IPS-18a (cell line): ENCODE data around the gene POU3F3.

Experiments used
- H3K27ac ChIP-seq: one replicate; pipeline ENCODE4 v1.5.1; 2013; ENCODE audit warnings: low read length
- H3K27me3 ChIP-seq: one replicate; pipeline ENCODE4 v1.6.1; 2013; ENCODE audit warnings: mild to moderate bottlenecking, low read length; ENCODE audit not compliant: control insufficient read depth, insufficient read depth
- H3K36me3 ChIP-seq: one replicate; pipeline ENCODE4 v1.6.1; 2013; ENCODE audit warnings: low read depth, low read length; ENCODE audit not compliant: control insufficient read depth
- H3K4me1 ChIP-seq: one replicate; pipeline ENCODE4 v1.6.1; 2013; ENCODE audit warnings: low read depth, low read length; ENCODE audit not compliant: control insufficient read depth
- H3K4me3 ChIP-seq: one replicate; pipeline ENCODE4 v1.5.1; 2013; ENCODE audit warnings: low read length
- H3K9ac ChIP-seq: one replicate; pipeline ENCODE4 v1.6.1; 2013; ENCODE audit warnings: mild to moderate bottlenecking, low read length, moderate library complexity
- H3K9me3 ChIP-seq: one replicate; pipeline ENCODE4 v1.6.1; 2013; ENCODE audit warnings: low read depth, low read length; ENCODE audit not compliant: control insufficient read depth

Gene POU3F3

DNA sequence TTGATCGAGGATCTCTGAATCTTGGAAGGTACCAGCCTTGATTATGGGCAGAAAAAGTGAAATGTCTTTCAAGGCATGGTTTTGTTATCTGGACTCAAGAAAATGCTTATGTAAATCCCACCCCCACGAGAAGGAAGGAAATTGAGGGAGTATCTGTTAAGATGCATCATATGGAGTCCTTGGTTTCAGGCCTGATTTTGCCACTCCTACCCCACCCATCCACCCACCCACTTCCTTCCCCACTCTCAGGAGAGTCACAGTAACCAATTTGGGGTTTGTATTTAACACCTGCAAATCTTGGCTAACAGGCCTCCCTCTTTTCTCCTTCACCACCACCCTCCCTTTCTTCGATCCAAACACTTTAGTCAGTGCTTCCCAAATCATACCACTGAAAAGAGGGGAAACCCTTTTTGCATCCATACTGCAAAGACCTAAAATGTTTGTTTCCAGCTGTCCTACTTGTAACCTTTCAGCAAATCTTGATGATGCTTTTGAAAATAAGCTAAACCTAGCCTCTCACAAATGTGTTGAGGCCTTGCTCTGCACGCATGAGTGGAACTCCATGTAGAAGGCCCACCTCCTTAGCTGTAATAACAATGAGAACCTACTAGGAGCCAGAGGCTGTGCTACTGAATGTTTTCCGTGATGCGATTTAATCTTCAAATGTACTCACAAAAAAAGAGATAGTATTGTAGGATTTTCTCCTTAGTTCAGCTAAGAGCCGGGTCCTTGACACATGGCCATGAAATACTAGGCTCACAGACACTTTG lies 34.8 kb downstream of the POU3F3 start:
- H3K9ac ChIP-seq = no peak overlapping the region
- peaks cover 2% of the 10 kb centered on the region for H3K27me3 ChIP-seq
- H3K4me1 ChIP-seq = no peaks in the 10 kb centered on the region
- no peak overlapping the region for H3K4me3 ChIP-seq
- H3K27ac ChIP-seq = no peak overlapping the region
- no peaks in the 10 kb centered on the region for H3K36me3 ChIP-seq
- no peaks in the 10 kb centered on the region for H3K9me3 ChIP-seq

DNA sequence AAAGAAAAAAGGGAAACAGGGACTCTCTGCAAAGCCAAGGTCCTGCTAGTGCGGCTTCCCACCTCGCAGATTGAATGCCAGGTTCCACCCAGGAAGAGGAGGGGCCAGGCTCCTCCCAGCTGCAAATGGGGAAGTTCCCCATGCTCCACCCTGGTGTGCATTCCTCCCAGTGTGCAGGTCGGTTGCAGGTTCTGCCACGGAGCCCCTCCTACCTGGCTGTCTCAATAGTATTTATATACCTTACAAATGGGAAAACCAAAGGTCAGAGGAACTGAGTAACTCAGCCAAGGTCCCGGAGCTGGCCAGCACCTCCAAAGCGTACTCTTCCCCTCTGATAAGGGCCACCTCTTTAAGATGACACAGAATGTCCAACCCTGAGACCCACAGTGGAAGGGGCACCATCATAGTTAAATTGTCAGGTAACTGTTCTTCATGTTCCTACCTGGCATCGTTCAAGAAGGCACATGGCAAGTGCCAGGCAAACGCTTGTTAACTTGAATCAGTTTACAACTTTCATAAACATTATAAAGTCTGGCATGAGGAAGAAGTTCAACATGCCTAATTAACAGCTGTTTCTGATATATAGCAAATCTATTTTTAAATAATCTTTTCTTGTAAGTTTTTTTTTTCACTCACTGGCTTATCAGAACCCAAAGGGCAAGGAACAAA lies 35.5 kb downstream of the POU3F3 start:
- H3K36me3 ChIP-seq = no peaks in the 10 kb centered on the region
- H3K27me3 ChIP-seq = no peaks in the 10 kb centered on the region
- no peak overlapping the region for H3K9ac ChIP-seq
- H3K9me3 ChIP-seq = no peaks in the 10 kb centered on the region
- H3K27ac ChIP-seq = no peak overlapping the region
- no peak overlapping the region for H3K4me3 ChIP-seq
- no peaks in the 10 kb centered on the region for H3K4me1 ChIP-seq

DNA sequence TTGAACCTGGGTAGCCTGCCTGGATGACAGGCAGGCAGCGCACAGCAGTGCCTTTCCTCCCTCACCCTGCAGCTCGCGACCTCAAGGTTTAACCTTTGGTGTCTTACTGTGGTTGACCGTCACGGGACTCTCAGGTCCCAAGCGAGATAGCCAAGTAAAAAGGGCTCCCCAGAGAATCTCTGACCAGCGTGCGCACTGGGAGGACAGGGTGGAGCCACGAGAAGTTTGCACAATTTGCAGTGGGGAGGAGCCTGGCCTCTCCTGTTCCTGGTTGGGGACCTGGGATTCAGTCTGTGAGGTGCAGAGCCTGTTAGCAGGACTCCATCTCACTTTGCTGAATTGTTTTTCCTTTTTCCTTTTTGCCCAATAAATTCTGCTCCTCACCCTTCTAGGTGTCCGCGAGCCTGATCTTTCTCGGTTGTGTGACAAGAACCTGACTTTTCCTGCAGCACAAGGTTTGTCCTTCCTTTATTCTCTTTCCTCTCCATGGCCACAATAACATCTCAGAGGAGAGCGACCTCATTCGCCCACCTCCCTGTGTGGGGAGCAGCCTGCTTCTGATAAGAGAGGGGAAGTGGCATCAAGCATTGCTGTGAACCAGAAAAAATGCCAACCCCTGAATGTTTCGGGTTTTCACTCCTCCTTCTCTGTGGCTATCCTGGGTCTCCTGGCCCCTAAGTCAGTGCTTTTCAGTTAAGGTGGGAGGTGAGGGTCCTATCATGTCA lies 36.2 kb downstream of the POU3F3 start:
- no peaks in the 10 kb centered on the region for H3K36me3 ChIP-seq
- H3K4me1 ChIP-seq = no peaks in the 10 kb centered on the region
- no peak overlapping the region for H3K27ac ChIP-seq
- H3K9ac ChIP-seq = no peak overlapping the region
- no peak overlapping the region for H3K4me3 ChIP-seq
- H3K27me3 ChIP-seq = no peaks in the 10 kb centered on the region
- no peaks in the 10 kb centered on the region for H3K9me3 ChIP-seq

DNA sequence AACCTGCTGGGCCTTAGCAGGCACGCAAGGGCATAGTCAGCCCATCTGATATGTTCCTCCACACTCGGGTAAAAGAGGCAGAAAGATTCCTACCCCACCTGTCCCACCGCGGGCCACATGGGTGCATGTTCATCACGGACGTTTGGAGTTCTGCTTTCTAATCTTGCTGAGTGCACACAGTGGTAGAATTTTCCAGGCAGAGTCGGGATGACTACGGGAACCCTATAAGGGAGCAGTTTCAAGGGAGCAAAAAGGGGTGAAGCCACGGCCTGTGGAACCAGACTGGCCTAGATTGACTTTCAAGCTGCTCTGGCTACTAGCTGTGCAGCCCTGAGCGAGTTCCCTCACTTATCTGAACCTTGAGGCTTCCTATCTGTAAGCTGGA lies 36.8 kb downstream of the POU3F3 start:
- H3K4me3 ChIP-seq = no peak overlapping the region
- H3K36me3 ChIP-seq = no peaks in the 10 kb centered on the region
- H3K4me1 ChIP-seq = no peaks in the 10 kb centered on the region
- H3K27me3 ChIP-seq = no peaks in the 10 kb centered on the region
- H3K9me3 ChIP-seq = no peaks in the 10 kb centered on the region
- H3K27ac ChIP-seq = no peak overlapping the region
- H3K9ac ChIP-seq = no peak overlapping the region

DNA sequence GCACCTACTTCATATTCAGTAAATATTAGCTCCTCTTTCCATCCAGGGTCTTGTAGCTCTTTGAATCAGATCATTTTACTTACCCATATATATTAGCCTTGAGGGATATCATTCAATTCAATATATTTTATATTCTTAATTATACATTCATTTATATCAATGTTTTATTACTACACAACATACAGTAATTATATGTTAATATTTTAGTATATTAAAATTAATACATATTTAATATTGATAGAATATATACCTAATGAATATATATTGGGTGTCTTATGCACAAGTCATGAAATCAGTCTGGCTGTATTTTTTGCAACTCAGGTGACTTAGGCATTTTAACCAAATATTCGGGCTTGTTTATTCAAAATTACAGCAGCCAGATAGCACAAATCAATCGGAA lies 37.2 kb downstream of the POU3F3 start:
- Histone ChIP-seq H3K4me1 (no peaks in the 10 kb centered on the region), H3K4me3 (no peak overlapping the region), H3K36me3 (no peaks in the 10 kb centered on the region), H3K9ac (no peak overlapping the region), H3K27me3 (no peaks in the 10 kb centered on the region), H3K27ac (no peak overlapping the region), H3K9me3 (no peaks in the 10 kb centered on the region)

DNA sequence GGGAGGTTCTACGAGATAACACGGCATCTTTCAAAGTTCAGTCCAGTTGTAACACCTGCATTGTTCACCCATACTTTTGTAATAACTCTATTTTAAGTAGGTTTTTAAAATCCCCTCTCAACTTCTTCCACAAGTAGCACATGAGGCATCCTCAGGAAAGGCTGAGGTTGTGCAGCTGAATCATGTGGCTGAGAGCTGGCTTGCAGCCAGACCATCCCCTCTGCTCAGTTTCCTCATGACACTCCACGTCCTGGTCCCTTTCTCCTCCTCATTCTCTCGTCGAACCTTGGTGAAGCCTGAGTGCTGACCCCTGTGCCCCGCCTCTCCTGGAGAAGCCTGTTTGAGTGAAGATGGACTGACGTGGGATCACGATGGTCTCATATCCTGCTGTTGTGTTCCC lies 42.5 kb downstream of the POU3F3 start:
- no peaks in the 10 kb centered on the region for H3K9me3 ChIP-seq
- H3K27me3 ChIP-seq = no peaks in the 10 kb centered on the region
- no peak overlapping the region for H3K27ac ChIP-seq
- no peaks in the 10 kb centered on the region for H3K36me3 ChIP-seq
- H3K4me3 ChIP-seq = no peak overlapping the region
- no peaks in the 10 kb centered on the region for H3K4me1 ChIP-seq
- no peak overlapping the region for H3K9ac ChIP-seq

DNA sequence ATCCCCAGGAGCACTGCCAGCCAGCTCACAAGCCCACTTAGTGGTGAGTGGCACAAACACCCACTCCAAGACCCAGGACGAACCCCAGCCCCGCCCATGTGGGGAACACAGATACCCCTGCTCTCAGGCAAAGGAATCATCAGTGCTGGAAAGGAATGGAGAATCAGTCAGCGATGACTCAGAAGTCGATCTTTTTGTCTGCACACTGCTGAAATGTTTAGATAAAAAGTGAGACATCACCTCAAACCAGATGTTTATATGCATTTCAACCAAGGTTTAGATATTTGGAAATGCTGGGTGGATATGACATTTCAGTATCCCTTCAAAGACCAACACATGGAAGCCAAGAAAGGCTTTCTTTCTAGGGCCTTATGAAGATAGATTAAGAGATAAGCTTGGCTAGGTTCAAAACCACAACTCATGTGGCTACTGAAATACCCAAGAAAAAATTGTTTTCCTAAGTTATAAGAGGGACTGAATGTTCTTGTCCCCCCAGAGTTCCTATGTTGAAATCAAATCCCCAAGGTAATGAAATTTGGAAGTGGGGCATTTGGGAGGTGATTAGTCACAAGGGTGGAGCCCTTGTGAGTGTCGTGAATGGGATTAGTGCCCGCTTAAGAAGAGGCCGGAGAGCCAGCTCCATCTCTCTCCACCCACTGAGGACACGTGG lies 43.7 kb downstream of the POU3F3 start:
- Histone ChIP-seq H3K27me3 (no peaks in the 10 kb centered on the region), H3K9ac (no peak overlapping the region), H3K36me3 (no peaks in the 10 kb centered on the region), H3K4me3 (no peak overlapping the region), H3K9me3 (no peaks in the 10 kb centered on the region), H3K4me1 (no peaks in the 10 kb centered on the region), H3K27ac (no peak overlapping the region)

DNA sequence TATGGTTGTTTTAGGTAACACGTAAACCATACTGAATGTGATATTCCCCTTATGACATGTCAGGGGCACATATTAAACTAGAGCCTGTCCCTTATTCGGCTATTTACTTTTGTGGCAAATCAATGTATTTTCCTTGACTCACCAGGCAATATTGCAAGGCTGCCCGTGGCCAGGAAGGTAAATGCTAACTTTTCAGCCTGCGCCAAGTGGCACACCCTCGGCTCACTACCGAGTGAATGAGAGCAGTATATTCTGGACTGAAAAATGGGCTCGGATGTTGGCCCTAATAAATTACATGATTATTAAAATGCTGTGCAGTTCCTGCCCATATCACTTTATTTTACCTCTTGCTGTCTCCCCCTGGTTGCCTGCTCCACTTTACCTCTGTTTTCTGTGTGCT lies 46.7 kb downstream of the POU3F3 start:
- Histone ChIP-seq H3K4me3 (no peak overlapping the region), H3K4me1 (no peaks in the 10 kb centered on the region), H3K9me3 (no peaks in the 10 kb centered on the region), H3K27me3 (no peaks in the 10 kb centered on the region), H3K27ac (no peak overlapping the region), H3K9ac (no peak overlapping the region), H3K36me3 (no peaks in the 10 kb centered on the region)

DNA sequence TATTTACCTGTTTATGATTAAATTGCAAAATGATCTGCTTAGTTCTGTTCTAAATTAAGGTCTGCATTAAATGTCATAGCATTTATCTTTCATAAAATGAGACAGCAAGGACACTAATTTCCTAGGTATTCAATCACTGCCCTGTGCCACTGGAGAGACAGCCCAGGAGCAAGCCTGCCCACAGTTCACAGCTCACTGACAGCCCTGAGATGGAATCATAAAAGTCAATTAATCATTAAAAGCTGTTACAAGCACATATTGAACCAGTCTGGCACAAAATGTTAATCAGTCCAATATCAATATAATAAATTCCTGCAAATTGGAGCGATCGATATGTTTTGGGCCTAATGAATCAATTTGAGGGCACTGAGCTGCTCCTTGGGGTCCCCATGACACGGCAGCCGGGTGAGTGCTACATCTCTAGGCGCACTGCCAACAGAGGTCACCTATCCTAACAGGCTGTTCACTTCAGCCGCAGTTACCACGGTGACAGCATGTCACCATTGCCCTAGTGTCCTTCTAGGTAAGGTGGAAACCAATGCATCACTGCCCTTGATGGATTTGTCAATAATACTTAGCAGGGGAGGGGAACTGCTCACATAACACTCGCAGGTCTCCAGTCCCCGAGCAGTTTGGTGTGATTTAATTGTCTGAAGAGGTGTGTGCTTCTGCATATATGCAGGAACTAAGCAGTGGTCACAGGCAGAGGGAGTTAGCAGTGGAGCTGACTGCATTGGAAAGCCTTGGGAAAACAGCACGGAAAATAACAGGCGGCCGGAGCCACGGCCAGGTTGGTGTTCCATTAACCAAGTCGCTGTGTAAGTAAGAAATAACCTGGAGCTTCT lies 47.3 kb downstream of the POU3F3 start:
- Histone ChIP-seq H3K36me3 (no peaks in the 10 kb centered on the region), H3K27ac (no peak overlapping the region), H3K4me3 (no peak overlapping the region), H3K4me1 (no peaks in the 10 kb centered on the region), H3K9ac (no peak overlapping the region), H3K27me3 (no peaks in the 10 kb centered on the region), H3K9me3 (no peaks in the 10 kb centered on the region)

DNA sequence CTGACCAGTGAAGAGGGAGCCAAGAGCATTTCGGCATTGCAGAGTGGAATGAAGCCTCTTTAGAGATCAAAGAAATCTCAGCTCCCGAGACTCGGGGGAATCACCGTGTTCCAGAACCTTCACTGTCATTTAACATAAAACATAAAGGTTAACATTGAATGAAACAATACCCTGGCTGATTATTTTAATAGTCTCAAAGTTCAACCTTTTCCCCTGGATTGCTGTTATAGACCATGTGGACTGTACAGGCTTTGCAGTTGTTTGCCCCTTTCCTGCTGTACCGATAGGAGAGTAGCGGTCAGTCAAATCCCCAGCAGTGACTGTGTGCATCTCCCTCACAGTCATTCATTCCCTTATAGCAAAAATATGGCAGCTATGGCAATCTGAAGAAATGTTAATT lies 48.4 kb downstream of the POU3F3 start:
- no peak overlapping the region for H3K27ac ChIP-seq
- no peaks in the 10 kb centered on the region for H3K4me1 ChIP-seq
- no peaks in the 10 kb centered on the region for H3K36me3 ChIP-seq
- no peak overlapping the region for H3K9ac ChIP-seq
- H3K4me3 ChIP-seq = no peak overlapping the region
- H3K9me3 ChIP-seq = no peaks in the 10 kb centered on the region
- no peaks in the 10 kb centered on the region for H3K27me3 ChIP-seq
